Gastrocnemius medialis (tissue), 4 donors: ENCODE results near the gene ZNF784.

Experiments used
- CTCF ChIP-seq, 5 experiments: fragments of 450-650 bp in 3 of 5; fragments of 200-600 bp in 2 of 5; sonication (generic) in 2 of 5; IDR thresholded peaks in 4 of 5; conservative IDR thresholded peaks in 1 of 5; 1 replicate in 4 of 5; 2 replicates in 1 of 5; pipeline ENCODE4 v1.5.1; 2016 to 2019; ENCODE audit warnings: antibody characterized with exemption in 5 of 5, mild to moderate bottlenecking in 3 of 5, moderate library complexity in 3 of 5
- POLR2A ChIP-seq, 2 donors: fragments of 450-650 bp; IDR thresholded peaks; one replicate each; pipeline ENCODE4 v1.6.1; 2017; ENCODE audit warnings: antibody characterized with exemption in 2 of 2, mild to moderate bottlenecking in 2 of 2, moderate library complexity in 2 of 2

GRCh38 chr19:55588738-55589137, 35.6 kb downstream of the ZNF784 start:
- TF ChIP-seq CTCF (IDR thresholded peaks at IDR 0.05 in 4 of 5, conservative IDR thresholded peaks at IDR 0.05 in 1 of 5) (no peak), POLR2A (IDR thresholded peaks at IDR 0.05) (no peak)
